NCI-H748 (cell line): Measurements from ENCODE around the gene SNTG2.

ENCODE experiments used
- DNase-seq: peaks from one replicate; lab custom pipeline; 2025; ENCODE audit not compliant: unreplicated experiment; lab: John Stamatoyannopoulos, UW

SNTG2 gene

GRCh38 chr2:1136846-1137245, 186.2 kb downstream of the SNTG2 start:
- DNase-seq: no peak

GRCh38 chr2:1137264-1137663, 186.6 kb downstream of the SNTG2 start:
- DNase-seq: no peak

GRCh38 chr2:1137913-1138391, 187.3 kb downstream of the SNTG2 start:
- no peak for DNase-seq

GRCh38 chr2:1140389-1141003, 189.8 kb downstream of the SNTG2 start:
- DNase-seq: peak; percentile 39

- DNase-seq: no peak
These were observed 190.4 kb downstream of the SNTG2 start for GRCh38 chr2:1141079-1141478.

- no peak for DNase-seq
These were observed 192.5 kb downstream of the SNTG2 start for GRCh38 chr2:1143129-1143528.

- DNase-seq: no peak
These were observed 197.4 kb downstream of the SNTG2 start for GRCh38 chr2:1147873-1148612.

- DNase-seq: no peak
These were observed 200.3 kb downstream of the SNTG2 start for GRCh38 chr2:1150724-1151511.

- no peak for DNase-seq
These were observed 201.7 kb downstream of the SNTG2 start for GRCh38 chr2:1152375-1152774.

GRCh38 chr2:1153920-1154319, 203.3 kb downstream of the SNTG2 start:
- no peak for DNase-seq

GRCh38 chr2:1154710-1155594, 204.3 kb downstream of the SNTG2 start:
- no peak for DNase-seq

- no peak for DNase-seq
These were observed 205.4 kb downstream of the SNTG2 start for GRCh38 chr2:1156059-1156458.

GRCh38 chr2:1156531-1156930, 205.9 kb downstream of the SNTG2 start:
- DNase-seq: no peak

- DNase-seq: no peak
These were observed 206.5 kb downstream of the SNTG2 start for GRCh38 chr2:1157107-1157506.

- no peak for DNase-seq
These were observed 208.4 kb downstream of the SNTG2 start for GRCh38 chr2:1159013-1159412.

GRCh38 chr2:1162246-1162645, 211.6 kb downstream of the SNTG2 start:
- no peak for DNase-seq

GRCh38 chr2:1162768-1163584, 212.3 kb downstream of the SNTG2 start:
- DNase-seq: no peak

GRCh38 chr2:1166976-1167375, 216.3 kb downstream of the SNTG2 start:
- DNase-seq: no peak

- no peak for DNase-seq
These were observed 218.2 kb downstream of the SNTG2 start for GRCh38 chr2:1168846-1169245.
